OCI-LY3 (cell line): ENCODE data around the gene MED17.

Experiments used
- EZH2phosphoT487 ChIP-seq: fragments of 200-600 bp; shearing (Covaris generic); IDR thresholded peaks from 2 replicates; pipeline ENCODE4 v1.6.1; 2018; ENCODE audit warnings: antibody characterized with exemption, mixed run types, low read depth
- TF ChIP-seq, protein P1 (sequence below): fragments of 200-600, 300-600 bp; sonication (generic); IDR thresholded peaks from 2 replicates; pipeline ENCODE4 v1.5.1; 2014; ENCODE audit warnings: antibody characterized with exemption, low read length, low read depth

DNA sequence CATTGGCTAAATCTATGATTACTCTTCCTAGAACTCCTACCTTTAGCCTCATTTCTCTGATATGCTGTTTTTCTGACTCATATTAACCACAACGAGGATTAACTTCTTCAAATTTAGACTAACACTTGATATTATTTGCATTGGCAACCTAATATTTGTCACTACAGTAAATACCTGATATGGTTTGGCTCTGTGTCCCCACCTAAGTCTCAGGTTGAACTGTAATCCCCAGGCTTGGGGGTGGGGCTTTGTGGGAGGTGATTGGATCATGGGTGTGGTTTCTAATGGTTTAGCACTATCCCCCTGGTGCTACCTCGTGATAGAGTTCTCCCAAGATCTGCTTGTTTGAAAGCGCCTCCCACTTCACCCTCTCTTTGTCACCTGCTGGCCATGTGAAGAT is 17.1 kb upstream of the MED17 start:
- TF ChIP-seq, protein P1, sequence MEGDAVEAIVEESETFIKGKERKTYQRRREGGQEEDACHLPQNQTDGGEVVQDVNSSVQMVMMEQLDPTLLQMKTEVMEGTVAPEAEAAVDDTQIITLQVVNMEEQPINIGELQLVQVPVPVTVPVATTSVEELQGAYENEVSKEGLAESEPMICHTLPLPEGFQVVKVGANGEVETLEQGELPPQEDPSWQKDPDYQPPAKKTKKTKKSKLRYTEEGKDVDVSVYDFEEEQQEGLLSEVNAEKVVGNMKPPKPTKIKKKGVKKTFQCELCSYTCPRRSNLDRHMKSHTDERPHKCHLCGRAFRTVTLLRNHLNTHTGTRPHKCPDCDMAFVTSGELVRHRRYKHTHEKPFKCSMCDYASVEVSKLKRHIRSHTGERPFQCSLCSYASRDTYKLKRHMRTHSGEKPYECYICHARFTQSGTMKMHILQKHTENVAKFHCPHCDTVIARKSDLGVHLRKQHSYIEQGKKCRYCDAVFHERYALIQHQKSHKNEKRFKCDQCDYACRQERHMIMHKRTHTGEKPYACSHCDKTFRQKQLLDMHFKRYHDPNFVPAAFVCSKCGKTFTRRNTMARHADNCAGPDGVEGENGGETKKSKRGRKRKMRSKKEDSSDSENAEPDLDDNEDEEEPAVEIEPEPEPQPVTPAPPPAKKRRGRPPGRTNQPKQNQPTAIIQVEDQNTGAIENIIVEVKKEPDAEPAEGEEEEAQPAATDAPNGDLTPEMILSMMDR: no peak
- TF ChIP-seq EZH2phosphoT487: no peak
